HEK293 (cell line): ENCODE measurements around the gene AIFM3.
A peak's percentile ranks its signal among the peaks of the same experiment; 100 is the strongest.

Source experiments
- HOXC10 ChIP-seq: sonication (generic); formaldehyde crosslinking; IDR thresholded peaks from 2 replicates; pipeline ENCODE4 v1.8.1; 2023; ENCODE audit warnings: mild to moderate bottlenecking, missing genetic modification reagents
- KLF16 ChIP-seq: fragments of 450-650 bp; formaldehyde crosslinking; IDR thresholded peaks from 2 replicates; pipeline ENCODE4 v1.5.1; 2017; ENCODE audit warnings: missing biosample characterization, missing genetic modification characterization
- PRDM10 ChIP-seq: fragments of 450-650 bp; formaldehyde crosslinking; IDR thresholded peaks from 2 replicates; pipeline ENCODE4 v1.5.1; 2016; ENCODE audit warnings: missing biosample characterization, missing genetic modification characterization
- ZFHX2 ChIP-seq: fragments of 450-650 bp; formaldehyde crosslinking; conservative IDR thresholded peaks from 2 replicates; pipeline ENCODE4 v1.5.1; 2016; ENCODE audit warnings: missing biosample characterization, missing genetic modification characterization
- ZNF146 ChIP-seq: fragments of 450-650 bp; formaldehyde crosslinking; IDR thresholded peaks from 2 replicates; pipeline ENCODE4 v1.5.1; 2016; ENCODE audit warnings: missing biosample characterization, missing genetic modification characterization
- ZNF335 ChIP-seq: fragments of 450-650 bp; formaldehyde crosslinking; conservative IDR thresholded peaks from 2 replicates; pipeline ENCODE4 v1.5.1; 2016; ENCODE audit warnings: missing biosample characterization, missing genetic modification characterization
- ZNF341 ChIP-seq: fragments of 450-650 bp; formaldehyde crosslinking; IDR thresholded peaks from 2 replicates; pipeline ENCODE4; 2016; ENCODE audit warnings: low read depth, missing biosample characterization, missing genetic modification characterization
- ZNF366 ChIP-seq: fragments of 450-650 bp; formaldehyde crosslinking; conservative IDR thresholded peaks from 2 replicates; pipeline ENCODE4 v1.5.1; 2016; ENCODE audit warnings: missing biosample characterization, missing genetic modification characterization
- ZNF580 ChIP-seq: fragments of 450-650 bp; formaldehyde crosslinking; IDR thresholded peaks from 2 replicates; pipeline ENCODE4 v1.5.1; 2016; ENCODE audit warnings: missing biosample characterization, missing genetic modification characterization
- ZNF692 ChIP-seq: fragments of 450-650 bp; formaldehyde crosslinking; IDR thresholded peaks from 2 replicates; pipeline ENCODE4 v1.5.1; 2016; ENCODE audit warnings: missing biosample characterization, missing genetic modification characterization
- ZSCAN30 ChIP-seq: fragments of 450-650 bp; IDR thresholded peaks from 2 replicates; pipeline ENCODE4 v1.5.1; 2018; ENCODE audit warnings: missing biosample characterization, mild to moderate bottlenecking, missing genetic modification characterization, moderate library complexity
- ZSCAN5A ChIP-seq: fragments of 450-650 bp; formaldehyde crosslinking; IDR thresholded peaks from 2 replicates; pipeline ENCODE4 v1.5.1; 2016; ENCODE audit warnings: missing biosample characterization, missing genetic modification characterization
- TF ChIP-seq, protein P1 (sequence below): fragments of 450-650 bp; formaldehyde crosslinking; conservative IDR thresholded peaks from 2 replicates; pipeline ENCODE4 v1.5.1; 2016; ENCODE audit warnings: low read depth, missing biosample characterization, missing genetic modification characterization
- TF ChIP-seq, protein P2 (sequence below): fragments of 450-650 bp; formaldehyde crosslinking; IDR thresholded peaks from 2 replicates; pipeline ENCODE4 v1.5.1; 2016; ENCODE audit warnings: missing biosample characterization, missing genetic modification characterization

AIFM3 gene

GRCh38 chr22:21001601-21002325 is 34.7 kb downstream of the AIFM3 start, which contains the start of gene THAP7 (continued):
- TF ChIP-seq PRDM10 (peak; percentile 82), ZNF366 (peak; percentile 15; the same call in 1 of the 2 replicates), ZNF341 (tag by site-specific recombination) (peak; percentile 45; the same call in 1 of the 2 replicates), ZSCAN30 (tag by site-specific recombination) (peak; percentile 4; the same call in 1 of the 2 replicates), HOXC10 (CRISPR knock-in tag) (peak; percentile 90; the same call in 1 of the 2 replicates), ZNF335 (tag by site-specific recombination) (0 out of 2 replicates have a peak, but pooled peaks have one; percentile 8), ZNF580 (peak; percentile 55; the same call in 1 of the 2 replicates), KLF16 (tag by site-specific recombination) (peak; percentile 73), ZNF692 (peak; percentile 67), ZFHX2 (tag by site-specific recombination) (peak; percentile 79), ZNF146 (tag by site-specific recombination) (no peak), ZSCAN5A (tag by site-specific recombination) (peak; percentile 13; the same call in 1 of the 2 replicates)
- TF ChIP-seq, protein P1, sequence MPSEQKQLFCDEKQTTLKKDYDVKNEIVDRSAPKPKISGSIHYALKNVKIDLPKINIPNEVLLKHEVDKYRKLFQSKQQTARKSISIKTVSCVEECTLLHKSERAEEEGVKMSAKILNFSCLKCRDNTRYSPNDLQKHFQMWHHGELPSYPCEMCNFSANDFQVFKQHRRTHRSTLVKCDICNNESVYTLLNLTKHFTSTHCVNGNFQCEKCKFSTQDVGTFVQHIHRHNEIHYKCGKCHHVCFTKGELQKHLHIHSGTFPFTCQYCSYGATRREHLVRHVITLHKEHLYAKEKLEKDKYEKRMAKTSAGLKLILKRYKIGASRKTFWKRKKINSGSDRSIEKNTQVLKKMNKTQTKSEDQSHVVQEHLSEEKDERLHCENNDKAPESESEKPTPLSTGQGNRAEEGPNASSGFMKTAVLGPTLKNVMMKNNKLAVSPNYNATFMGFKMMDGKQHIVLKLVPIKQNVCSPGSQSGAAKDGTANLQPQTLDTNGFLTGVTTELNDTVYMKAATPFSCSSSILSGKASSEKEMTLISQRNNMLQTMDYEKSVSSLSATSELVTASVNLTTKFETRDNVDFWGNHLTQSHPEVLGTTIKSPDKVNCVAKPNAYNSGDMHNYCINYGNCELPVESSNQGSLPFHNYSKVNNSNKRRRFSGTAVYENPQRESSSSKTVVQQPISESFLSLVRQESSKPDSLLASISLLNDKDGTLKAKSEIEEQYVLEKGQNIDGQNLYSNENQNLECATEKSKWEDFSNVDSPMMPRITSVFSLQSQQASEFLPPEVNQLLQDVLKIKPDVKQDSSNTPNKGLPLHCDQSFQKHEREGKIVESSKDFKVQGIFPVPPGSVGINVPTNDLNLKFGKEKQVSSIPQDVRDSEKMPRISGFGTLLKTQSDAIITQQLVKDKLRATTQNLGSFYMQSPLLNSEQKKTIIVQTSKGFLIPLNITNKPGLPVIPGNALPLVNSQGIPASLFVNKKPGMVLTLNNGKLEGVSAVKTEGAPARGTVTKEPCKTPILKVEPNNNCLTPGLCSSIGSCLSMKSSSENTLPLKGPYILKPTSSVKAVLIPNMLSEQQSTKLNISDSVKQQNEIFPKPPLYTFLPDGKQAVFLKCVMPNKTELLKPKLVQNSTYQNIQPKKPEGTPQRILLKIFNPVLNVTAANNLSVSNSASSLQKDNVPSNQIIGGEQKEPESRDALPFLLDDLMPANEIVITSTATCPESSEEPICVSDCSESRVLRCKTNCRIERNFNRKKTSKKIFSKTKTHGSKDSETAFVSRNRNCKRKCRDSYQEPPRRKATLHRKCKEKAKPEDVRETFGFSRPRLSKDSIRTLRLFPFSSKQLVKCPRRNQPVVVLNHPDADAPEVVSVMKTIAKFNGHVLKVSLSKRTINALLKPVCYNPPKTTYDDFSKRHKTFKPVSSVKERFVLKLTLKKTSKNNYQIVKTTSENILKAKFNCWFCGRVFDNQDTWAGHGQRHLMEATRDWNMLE: peak; percentile 60
- TF ChIP-seq, protein P2, sequence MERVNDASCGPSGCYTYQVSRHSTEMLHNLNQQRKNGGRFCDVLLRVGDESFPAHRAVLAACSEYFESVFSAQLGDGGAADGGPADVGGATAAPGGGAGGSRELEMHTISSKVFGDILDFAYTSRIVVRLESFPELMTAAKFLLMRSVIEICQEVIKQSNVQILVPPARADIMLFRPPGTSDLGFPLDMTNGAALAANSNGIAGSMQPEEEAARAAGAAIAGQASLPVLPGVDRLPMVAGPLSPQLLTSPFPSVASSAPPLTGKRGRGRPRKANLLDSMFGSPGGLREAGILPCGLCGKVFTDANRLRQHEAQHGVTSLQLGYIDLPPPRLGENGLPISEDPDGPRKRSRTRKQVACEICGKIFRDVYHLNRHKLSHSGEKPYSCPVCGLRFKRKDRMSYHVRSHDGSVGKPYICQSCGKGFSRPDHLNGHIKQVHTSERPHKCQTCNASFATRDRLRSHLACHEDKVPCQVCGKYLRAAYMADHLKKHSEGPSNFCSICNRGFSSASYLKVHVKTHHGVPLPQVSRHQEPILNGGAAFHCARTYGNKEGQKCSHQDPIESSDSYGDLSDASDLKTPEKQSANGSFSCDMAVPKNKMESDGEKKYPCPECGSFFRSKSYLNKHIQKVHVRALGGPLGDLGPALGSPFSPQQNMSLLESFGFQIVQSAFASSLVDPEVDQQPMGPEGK (tag by site-specific recombination): peak; percentile 97
